ENCODE data around the gene RPS19.

The RPS19 gene

GRCh38 chr19:41845051-41845590 lies 14.9 kb upstream of the RPS19 start:
- TF ChIP-seq CTCF (IDR thresholded peaks at IDR 0.05; ENCODE audit: insufficient read depth, low read depth, low read length, missing control alignments), result no peak
- no peak for DNase-seq (ENCODE audit: low read depth)
- H3K4me3 ChIP-seq (ENCODE audit: low read length), result no peak overlapping the region

GRCh38 chr19:41847351-41848105 lies 12.5 kb upstream of the RPS19 start:
- no peak overlapping the region for H3K4me3 ChIP-seq (ENCODE audit: low read length)
- DNase-seq (ENCODE audit: low read depth), result no peak
- TF ChIP-seq CTCF (IDR thresholded peaks at IDR 0.05; ENCODE audit: insufficient read depth, low read depth, low read length, missing control alignments), result no peak

- no peak overlapping the region for H3K4me3 ChIP-seq (ENCODE audit: low read length)
- TF ChIP-seq CTCF (IDR thresholded peaks at IDR 0.05; ENCODE audit: insufficient read depth, low read depth, low read length, missing control alignments), result no peak
- DNase-seq (ENCODE audit: low read depth), result no peak
Observed at GRCh38 chr19:41848666-41849065, 11.4 kb upstream of the RPS19 start.

- no peak for TF ChIP-seq CTCF (IDR thresholded peaks at IDR 0.05; ENCODE audit: insufficient read depth, low read depth, low read length, missing control alignments)
- no peak overlapping the region for H3K4me3 ChIP-seq (ENCODE audit: low read length)
- no peak for DNase-seq (ENCODE audit: low read depth)
Observed at GRCh38 chr19:41849067-41849466, 11.0 kb upstream of the RPS19 start.

- TF ChIP-seq CTCF (IDR thresholded peaks at IDR 0.05; ENCODE audit: insufficient read depth, low read depth, low read length, missing control alignments), result no peak
- no peak for DNase-seq (ENCODE audit: low read depth)
- H3K4me3 ChIP-seq (ENCODE audit: low read length), result no peak overlapping the region
Observed at GRCh38 chr19:41850381-41850780, 9.7 kb upstream of the RPS19 start.

GRCh38 chr19:41851456-41851855 lies 8.6 kb upstream of the RPS19 start:
- DNase-seq (ENCODE audit: low read depth), result no peak
- no peak for TF ChIP-seq CTCF (IDR thresholded peaks at IDR 0.05; ENCODE audit: insufficient read depth, low read depth, low read length, missing control alignments)
- no peak overlapping the region for H3K4me3 ChIP-seq (ENCODE audit: low read length)

- no peak for TF ChIP-seq CTCF (IDR thresholded peaks at IDR 0.05; ENCODE audit: insufficient read depth, low read depth, low read length, missing control alignments)
- no peak overlapping the region for H3K4me3 ChIP-seq (ENCODE audit: low read length)
Observed at GRCh38 chr19:41853344-41853743, 6.7 kb upstream of the RPS19 start.

More at GRCh38 chr19:41853344-41853743, 6.7 kb upstream of the RPS19 start:
- DNase-seq (ENCODE audit: low read depth), result no peak

Measured in epithelial cell of esophagus (primary cell).